IPS-NIHi7 (cell line): Measurements from ENCODE around the gene NGLY1.

Experiments
- DNase-seq: peaks from one replicate; pipeline ENCODE4 v3.0.0; 2012; ENCODE audit warnings: mixed read lengths; ENCODE audit errors: extremely low spot score

NGLY1 gene

DNA sequence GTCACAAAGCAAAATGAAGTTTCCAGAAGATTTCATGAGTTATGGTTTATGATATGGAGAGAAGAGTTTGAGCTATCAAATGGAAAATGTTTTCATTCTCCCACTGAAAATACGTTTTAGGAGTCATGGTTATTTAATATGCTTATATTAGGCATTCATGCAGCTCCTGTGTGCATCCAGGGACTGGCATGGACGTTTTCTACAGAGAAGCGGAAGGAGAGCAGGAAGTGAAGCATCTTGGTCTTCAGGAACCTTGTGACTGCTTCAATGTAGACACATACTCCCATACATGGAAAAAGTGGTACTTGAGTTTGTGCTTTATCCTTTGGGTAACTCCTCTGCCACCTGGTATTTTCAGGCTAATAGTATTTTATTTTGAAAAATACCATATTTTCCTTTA lies 75.2 kb downstream of the NGLY1 start:
- DNase-seq = no peak

DNA sequence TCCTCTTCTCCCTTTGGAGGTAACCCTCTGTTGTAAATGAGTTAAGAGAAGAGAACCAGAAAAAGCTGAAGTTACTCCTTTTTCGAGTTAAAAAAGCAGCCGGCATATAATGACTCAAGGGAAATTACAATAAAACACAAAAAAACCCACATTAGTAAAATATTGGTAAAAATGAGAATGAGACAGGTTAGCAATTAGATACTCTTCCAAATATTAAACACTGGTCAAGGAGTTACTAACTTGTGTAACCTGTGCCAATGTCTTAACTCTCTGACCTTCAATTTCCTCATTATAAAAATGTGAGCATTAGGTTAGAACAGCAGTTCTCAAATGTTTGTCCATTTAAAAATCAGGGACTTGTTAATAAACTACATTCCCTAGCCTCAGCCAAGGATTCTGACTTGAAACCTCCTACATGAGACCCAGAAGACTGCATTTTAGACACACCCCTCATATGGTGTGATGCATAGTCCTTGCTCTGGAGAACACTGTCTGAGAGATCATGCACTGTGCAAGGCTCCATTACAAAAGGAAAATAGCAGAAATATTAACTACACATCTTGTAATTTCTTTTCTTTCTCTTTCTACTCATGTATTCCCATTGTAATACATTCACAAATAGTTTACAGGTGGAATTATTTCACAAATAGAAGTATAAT lies 75.8 kb downstream of the NGLY1 start:
- DNase-seq = no peak

DNA sequence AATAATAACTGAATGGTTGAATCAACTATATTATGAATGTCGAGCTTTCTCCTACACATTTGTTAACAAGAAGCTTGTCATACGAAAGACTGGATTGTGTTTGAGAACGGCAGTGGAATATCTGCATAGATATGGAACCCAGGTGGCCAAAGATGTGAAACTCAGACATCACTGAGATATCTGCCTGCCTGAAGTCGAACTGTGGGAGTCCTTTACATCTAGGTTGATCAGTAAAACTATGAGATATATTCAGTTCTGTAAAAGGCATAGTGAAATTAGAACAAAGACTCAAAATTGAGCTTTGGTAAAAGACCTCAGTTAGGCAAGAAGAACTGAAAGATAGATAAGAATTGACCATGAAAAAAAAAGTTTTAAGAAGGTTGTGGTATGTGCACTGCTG lies 77.0 kb downstream of the NGLY1 start:
- no peak for DNase-seq

DNA sequence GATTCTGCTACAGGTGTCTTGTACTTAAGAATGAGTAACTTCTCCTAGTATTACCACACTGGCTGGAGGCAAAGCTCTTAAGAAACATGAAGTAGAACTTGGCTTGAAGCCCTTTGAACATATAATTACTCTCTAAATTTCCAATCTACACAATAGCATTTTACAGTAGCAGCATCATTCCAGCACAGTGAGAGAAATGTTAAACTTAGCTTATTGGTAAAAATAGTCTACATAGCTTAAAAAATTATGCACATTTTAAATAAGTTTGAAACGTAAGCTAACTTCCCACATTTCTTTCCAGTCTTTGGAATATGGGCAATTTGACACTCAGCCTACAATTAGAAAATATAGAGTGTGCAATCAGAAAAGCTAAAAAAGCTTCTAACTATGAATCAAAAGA lies 85.7 kb downstream of the NGLY1 start:
- DNase-seq = no peak

DNA sequence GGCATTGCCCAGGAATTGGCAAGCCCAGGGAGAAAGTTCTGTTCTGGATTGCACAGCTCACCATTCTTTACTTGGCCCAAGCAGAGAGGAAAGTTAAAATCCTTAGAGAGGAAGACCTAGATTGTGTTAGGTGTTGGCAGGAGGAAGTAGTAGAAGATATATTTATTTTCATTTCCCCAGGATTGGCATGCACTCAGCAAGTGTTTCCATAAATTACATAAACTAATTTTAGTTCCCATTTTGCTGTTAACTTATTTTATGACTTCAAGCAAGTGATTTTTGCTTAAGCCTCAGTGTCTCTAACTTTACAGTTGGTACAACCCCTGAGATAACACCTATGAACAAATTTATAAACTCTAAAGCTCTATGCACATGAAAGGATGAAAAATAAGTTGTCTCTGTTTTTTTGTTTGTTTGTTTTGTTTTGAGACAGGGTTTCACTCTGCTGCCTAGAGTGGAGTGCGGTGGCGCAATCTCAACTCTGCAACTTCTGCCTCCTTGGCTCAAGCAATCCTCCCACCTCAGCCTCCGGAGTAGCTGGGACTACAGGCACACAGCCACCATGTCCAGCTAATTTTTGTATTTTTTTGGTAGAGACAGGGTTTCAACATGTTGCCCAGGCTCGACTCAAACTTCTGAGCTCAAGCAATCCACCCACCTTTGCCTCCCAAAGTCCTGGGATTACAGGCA lies 87.4 kb downstream of the NGLY1 start:
- DNase-seq = no peak

DNA sequence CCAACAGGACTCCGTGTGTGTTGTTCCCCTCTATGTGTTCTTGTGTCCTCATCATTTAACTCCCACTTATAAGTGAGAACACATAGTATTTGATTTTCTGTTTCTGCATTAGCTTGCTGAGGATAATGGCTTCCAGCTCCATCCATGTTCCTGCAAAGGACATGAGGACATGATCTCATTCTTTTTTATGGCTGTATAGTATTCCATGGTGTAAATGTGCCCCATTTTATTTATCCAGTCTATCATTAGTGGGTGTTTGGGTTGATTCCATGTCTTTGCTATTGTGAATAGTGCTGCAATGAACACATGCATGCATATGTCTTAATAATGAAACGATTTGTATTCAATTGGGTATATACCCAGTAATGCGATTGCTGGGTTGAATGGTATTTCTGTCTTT lies 90.0 kb downstream of the NGLY1 start:
- DNase-seq = no peak

DNA sequence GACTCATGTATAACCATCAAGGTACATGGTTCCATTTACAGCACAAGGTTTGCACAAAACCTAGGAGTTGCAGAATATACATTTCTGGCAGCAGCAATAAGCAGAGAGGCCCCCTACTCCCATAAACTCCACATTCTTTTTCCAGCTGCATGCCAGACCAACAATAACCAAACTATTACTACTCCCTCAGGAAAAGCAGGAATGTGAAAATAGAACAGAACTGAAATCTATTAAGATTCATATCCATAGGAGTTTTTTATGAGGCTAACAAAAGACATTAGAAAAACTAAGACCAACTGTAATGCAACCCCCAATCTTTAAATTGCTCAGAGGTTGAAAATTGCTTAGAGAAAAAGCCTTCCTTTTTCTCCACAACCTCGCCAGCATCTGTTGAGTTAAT lies 90.9 kb downstream of the NGLY1 start:
- no peak for DNase-seq

DNA sequence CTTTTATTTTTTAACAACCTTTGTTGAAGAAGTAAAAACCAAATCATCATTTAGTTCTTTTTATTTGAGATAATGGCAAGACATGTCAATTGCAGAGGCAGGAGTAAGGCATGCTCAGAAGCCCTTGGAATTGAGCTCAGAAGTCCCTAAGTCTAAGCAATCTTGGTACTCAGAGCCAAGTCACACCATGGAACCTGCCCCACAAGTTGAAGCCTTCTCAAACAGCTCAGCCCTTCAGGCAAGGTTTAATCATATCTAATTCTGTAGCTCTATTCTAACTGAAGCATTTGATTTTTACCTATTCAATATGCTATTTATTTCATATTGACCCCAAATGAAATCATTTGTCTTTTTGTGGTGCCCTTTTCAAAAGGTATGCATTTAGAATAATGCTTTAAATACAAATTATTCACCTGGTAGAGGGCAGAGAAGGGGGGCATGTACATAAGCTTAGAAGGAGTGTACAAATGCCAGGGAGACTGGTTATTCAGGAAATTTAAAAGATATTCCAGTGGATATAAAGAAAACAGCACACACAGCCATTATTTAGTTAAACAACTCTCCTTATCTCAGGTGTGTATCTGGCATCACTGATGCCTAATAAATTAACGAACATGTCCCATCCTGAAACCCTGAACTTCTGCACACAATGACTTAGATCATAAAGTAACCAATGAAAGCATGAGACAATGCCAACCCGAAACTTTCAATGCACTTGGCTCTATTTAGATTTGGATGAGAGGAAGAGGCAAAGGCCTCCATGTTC lies 92.3 kb downstream of the NGLY1 start:
- no peak for DNase-seq

DNA sequence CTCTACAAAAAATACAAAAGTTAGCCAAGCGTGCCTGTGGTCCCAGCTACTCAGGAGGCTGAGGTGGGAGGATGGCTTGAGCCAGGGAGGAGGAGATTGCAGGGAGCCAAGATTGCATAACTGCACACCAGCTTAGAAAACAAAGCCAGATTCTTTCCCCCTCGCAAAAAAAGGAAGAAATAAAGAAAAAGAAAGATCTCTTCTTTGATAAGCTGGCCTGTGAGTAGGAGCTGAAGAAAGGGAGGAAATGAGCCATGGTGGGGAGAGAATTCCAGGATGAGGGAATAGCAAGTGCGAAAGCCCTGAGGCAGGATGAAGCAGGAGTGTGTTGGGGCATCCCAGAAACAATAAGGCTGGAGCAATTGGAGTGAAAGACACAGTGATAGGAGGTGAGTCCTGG lies 94.0 kb downstream of the NGLY1 start:
- DNase-seq = no peak

DNA sequence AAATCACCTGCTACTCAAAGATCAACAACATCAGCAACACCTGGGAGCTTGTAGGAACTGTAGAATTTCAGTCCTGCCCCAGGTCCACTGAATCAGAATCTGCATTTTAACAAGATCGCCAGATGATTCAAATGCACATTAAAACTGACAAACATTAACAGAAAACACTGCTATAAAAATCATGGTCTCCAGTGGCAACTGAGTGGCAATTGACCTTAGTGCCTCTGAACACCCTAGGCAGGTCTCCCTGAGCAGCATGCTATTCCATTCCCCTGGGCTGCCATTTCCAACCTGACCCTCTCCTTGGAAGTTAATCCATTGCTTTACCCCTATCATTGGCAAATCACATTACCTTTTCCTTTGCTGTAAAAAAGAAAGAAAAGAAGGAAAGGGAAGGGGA lies 95.5 kb downstream of the NGLY1 start:
- DNase-seq = no peak

DNA sequence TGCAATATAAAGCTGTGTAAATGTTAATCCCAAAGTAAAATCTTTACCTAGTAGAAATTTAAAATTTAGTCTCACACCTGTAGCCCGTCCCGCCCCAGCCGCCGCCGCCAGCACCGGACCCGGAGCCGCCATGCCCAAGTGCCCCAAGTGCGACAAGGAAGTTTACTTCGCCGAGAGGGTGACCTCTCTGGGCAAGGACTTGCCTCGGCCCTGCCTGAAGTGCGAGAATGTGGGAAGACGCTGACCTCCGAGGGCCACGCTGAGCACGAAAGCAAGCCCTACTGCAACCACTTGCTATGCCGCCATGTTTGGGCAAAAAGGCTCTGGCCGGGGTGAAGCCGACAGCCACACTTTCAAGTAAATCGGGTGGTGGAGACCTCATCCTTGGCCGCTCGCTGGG lies 96.5 kb downstream of the NGLY1 start:
- peak; percentile 11 for DNase-seq

DNA sequence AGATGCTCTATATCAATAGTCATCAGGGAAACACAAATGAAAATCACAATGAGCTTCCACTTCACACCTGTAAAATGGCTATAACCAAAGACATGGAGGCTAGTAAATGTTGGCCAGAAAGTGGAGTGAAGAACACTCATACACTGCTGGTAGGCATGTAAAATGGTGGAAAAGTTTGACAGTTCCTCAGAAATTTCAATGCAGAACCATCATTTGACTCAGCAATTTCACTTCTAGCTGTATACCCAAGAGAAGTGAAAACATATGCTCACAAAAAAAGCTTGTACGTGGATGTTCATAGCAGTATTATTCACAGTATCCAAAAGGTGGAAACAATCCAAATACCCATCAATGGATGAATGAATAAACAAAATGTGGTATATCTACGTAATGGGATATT lies 99.4 kb downstream of the NGLY1 start:
- no peak for DNase-seq

DNA sequence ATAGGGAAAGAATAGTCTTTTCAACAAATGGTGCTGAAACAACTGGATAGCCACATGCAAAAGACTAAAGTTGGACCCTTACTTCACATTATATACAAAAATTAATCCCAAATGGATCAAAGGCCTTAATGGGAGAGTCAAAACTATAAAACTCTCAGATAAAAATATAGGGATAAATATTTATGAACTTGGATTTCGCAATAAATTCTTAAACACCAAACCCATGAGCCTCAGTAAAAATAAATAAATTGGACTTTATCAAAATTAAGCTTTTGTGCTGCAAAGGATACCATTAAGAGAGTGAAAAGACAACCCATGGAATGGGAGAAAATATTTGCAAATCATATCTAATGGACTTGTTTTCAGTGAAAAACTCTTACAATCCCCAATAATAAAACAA lies 99.8 kb downstream of the NGLY1 start:
- no peak for DNase-seq

DNA sequence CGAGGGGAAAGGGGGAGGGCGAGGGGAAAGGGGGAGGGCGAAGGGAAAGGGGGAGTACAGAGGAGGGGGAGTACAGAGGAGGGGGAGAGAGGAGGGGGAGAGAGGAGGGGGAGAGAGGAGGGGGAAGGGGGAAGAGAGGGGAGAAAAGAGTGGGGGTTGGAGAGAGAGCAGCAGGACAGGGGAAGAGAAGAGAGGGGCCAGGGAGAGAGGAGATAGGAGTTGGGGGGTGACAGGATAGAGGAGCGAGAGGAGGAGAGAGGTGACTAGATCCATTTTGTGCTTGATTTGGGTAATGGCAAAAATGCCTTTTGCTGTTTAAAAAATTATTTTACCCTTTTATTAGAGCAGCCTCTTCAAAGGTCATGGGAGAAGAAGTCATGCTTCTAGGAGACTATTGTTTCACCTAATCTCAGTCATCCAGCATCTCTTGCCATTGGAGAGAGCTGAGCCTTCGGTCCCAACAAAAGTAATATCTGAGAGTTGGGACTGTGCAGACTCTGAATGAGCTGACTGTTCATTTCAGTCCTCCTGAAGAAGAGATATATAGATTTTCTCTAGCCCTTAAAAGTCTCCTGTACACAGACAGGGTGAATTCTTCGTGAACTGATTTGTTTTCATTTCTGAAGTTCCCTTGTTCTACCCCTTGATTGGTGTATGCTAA lies 103.5 kb downstream of the NGLY1 start:
- no peak for DNase-seq

DNA sequence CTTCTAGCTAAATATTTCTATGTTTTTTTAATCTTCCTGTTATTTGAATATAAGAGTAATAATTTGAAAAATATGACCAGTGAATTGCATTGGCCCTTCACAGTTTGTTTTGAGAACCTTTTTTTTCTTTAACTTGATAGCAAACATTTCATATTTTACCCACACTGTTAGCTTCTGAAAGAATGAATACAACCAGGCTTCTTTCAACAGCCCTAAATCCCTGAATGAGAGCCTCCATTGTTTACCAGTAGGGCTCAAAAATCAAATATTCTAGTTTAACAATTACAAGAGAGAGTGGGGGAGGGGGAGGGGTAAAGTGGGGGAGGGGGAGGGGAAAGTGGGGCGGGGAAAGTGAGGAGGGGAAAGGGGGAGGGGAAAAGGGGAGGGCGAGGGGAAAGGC lies 104.1 kb downstream of the NGLY1 start:
- DNase-seq = no peak

DNA sequence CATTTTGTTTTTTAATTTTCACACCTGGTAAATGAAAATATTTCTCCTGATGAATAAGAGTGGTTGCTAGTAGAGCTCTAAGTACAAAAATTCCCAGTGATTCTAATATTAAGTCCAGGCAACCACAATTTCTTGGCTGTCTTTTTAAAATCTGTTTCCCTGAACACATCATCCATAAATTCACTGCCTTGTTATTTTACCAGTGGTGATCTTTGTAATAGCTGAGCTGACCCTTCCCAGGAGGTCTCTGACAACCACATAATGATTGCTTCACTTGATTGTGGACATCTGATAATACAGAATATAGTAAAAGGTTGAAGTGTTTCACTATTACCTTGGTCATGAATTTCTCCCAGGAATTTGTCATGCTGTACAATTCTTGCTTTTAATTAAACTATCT lies 104.7 kb downstream of the NGLY1 start:
- no peak for DNase-seq

DNA sequence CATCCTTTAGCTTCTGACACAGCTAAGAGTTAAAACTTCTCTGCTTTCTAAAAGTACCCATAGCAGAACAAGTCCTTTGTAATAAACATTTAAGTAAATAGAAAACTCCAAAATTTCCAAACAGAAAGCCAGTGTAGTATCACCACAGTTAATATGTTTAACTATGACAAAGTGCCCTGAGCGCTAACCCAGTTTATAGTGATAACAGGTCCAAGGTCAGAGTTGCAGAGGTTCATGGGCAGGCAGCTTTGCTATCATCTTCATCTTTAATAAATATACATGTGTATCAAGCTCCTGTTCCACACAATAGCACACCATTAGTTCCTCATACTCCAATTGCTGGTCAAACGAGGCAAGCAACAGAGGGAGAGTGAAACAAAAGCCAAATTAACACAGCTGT lies 106.1 kb downstream of the NGLY1 start:
- DNase-seq = no peak

DNA sequence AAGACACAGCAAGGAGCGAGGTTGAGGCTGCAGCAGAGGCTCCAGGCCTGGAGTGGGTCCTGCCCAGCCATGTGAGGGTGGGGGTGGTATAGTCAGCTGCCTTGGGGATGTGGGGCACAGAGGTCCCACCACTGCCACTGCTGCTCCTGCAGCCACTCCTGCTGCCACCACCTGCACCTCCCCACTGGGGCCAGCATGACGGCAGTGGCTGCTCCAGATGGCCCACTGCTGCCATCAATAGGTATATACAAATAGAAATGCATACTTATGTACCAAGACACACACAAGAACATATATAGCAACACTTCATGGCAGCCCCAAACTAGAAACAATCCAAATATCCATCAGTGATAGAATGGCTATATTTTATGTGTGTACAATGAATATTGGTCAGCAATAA lies 108.6 kb downstream of the NGLY1 start:
- no peak for DNase-seq

DNA sequence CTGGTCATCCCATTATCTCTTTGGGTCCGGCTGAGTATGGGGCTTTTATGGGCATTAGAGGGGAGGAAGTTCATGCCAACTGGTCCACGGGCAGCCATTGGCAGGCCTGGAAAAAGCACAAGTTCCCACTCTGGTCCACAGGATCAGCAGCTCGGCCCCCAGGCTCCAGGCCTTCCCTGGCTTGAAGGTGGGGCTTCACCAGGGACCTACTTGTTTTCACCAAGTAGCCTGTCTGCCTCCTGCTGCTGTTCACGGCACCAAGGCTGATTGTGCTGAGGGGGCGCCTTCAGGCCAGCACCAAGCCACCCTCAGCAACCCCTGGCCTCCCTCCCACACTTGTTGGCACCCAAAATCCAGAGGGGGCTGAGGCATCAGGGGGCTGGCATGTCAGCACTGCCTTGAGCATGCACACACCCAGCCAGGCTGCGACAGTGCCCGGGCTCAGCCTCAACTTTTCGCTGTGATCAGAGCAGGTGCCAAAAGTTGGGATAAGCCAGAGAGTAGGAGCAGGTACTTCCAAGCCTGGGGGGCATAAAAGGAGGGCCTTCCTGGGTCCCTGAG lies 109.4 kb downstream of the NGLY1 start:
- no peak for DNase-seq
